Rectal smooth muscle tissue (tissue), 1 donor: ENCODE data around the gene BAIAP2L1.
A peak's percentile ranks its signal among the peaks of the same experiment; 100 is the strongest.

ENCODE experiments used
- H3K27ac ChIP-seq: one replicate; pipeline ENCODE4 v1.7.0; 2013; ENCODE audit warnings: low read depth, low read length, inconsistent platforms
- H3K27me3 ChIP-seq: one replicate; pipeline ENCODE4 v1.7.0; 2013; ENCODE audit warnings: low read length; ENCODE audit not compliant: control insufficient read depth, insufficient read depth
- H3K36me3 ChIP-seq: one replicate; pipeline ENCODE4 v1.7.0; 2013; ENCODE audit warnings: low read length; ENCODE audit not compliant: control insufficient read depth, insufficient read depth
- H3K4me1 ChIP-seq: one replicate; pipeline ENCODE4 v1.7.0; 2013; ENCODE audit warnings: low read length; ENCODE audit not compliant: control insufficient read depth, insufficient read depth
- H3K4me3 ChIP-seq: one replicate; pipeline ENCODE4 v1.7.0; 2013; ENCODE audit warnings: low read length
- H3K9ac ChIP-seq: one replicate; pipeline ENCODE4 v1.7.0; 2013; ENCODE audit warnings: low read length

BAIAP2L1 gene

DNA sequence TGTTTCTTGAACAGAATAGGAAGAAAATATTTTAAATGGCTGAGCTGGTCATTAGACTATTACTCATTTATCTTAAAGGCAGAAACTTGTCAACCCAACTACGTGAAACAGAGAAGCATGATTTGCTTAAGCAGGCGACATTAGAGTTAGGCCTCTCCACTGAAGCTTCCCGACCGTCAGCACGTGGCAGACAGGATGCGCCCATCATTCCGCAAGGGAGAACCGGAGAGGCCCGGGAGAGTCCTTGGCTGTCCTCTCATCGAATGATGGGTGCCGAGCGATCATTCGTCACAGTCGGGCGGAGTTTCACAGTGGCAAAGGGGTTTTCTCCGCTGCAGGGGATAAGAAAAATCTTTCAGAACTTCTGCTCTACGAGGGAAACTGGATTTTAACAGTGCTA is 107.6 kb downstream of the BAIAP2L1 start:
- peaks cover 28% of the 10 kb centered on the region for H3K36me3 ChIP-seq

DNA sequence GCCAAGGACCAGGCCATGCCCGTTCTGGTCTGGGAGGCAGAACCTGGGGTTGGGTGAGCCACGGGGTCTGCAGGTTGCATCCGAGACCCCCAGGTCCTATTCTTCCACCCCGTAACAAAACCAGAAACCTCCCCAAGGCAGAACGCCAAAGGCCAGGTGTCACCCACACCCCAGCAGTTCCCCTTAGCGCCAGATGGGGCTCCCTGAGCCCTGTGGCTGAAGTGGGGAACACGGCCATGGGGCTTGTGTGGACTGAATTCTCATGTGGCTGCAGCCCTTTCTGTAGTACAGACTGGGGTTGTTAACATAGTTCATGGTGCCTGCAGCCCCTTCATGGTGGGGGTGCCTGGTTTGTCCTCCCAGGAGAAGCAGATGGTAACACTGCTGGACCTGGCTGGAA is 109.2 kb downstream of the BAIAP2L1 start:
- H3K27ac ChIP-seq = no peak overlapping the region
- peaks cover 1% of the 10 kb centered on the region for H3K4me1 ChIP-seq
- H3K36me3 ChIP-seq = peaks cover 31% of the 10 kb centered on the region

More for the DNA sequence above, 107.6 kb downstream of the BAIAP2L1 start:
- Histone ChIP-seq H3K4me3 (no peak overlapping the region), H3K27me3 (no peaks in the 10 kb centered on the region), H3K4me1 (no peaks in the 10 kb centered on the region), H3K9ac (no peak overlapping the region), H3K27ac (no peak overlapping the region)

DNA sequence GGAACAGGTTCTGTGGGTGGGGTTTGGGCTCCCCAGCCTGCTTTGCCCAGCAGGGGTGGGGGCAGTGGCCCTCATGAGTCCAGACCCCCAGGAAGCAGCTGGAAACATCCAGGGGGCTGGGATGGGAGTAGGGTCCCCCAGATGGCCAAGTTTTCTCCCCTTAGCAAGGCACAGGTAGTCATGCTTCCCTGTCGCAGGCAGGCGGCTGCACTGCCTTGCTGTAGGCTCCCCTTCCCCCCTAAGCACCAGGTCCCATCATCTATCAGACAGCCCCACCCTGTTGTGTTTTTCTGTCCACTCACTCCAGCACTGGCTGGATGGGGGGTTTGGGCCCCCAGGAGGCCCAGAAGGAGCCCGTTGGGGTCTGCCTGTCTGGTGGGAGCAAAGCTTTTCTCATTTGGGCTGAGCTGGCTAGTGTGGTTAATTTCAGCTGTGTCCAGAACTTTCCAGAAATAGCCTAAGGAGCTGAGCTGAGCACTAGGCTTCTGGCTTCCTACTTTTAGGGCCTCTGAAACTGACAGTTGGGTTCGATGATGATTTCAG is 111.5 kb downstream of the BAIAP2L1 start:
- peaks cover 27% of the 10 kb centered on the region for H3K36me3 ChIP-seq

More for the DNA sequence above, 109.2 kb downstream of the BAIAP2L1 start:
- H3K4me3 ChIP-seq = no peak overlapping the region
- H3K9ac ChIP-seq = no peak overlapping the region
- no peaks in the 10 kb centered on the region for H3K27me3 ChIP-seq

DNA sequence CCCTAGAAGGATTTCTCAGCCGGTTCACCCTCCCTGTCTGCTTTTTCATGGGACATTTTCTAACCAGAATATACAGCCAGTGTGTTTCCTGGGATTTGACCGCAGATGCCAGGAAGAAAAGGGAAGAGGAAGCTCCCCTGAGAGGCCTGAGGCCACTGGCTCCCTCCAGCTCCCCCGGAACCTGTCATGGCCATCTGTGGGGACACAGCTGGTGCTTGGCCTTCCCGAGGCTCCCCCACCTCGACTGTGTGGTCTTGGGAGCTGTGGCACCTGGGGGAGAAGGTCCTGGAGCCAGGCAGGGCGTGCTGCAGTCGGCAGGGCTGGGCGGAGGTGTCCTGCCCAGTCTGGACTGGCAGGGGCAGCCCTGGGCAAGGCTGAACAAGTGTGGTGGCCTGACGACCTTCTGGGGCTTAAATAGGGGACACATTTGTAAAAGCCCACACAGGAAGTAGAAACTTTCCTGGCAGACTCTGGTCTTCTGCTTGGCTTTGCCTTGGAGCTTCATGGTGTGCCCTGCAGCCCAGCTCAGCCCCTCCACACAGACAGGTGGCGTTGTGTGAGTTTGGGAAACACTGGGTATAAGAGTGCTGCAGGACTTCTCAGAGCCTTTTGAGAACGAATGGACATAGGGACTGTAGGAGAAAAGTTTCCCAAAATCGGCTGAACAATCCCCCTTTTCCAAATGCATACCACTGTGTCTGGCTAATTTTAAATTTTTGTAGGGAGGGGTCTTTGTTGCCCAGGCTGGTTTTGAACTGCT is 112.6 kb downstream of the BAIAP2L1 start:
- Histone ChIP-seq H3K27ac (no peak overlapping the region), H3K4me3 (no peak overlapping the region), H3K36me3 (peaks cover 21% of the 10 kb centered on the region), H3K4me1 (peaks cover 29% of the 10 kb centered on the region), H3K27me3 (no peaks in the 10 kb centered on the region), H3K9ac (no peak overlapping the region)

More for the DNA sequence above, 111.5 kb downstream of the BAIAP2L1 start:
- H3K27me3 ChIP-seq = no peaks in the 10 kb centered on the region
- no peak overlapping the region for H3K9ac ChIP-seq
- no peak overlapping the region for H3K4me3 ChIP-seq
- H3K27ac ChIP-seq = no peak overlapping the region
- H3K4me1 ChIP-seq = peaks cover 23% of the 10 kb centered on the region

DNA sequence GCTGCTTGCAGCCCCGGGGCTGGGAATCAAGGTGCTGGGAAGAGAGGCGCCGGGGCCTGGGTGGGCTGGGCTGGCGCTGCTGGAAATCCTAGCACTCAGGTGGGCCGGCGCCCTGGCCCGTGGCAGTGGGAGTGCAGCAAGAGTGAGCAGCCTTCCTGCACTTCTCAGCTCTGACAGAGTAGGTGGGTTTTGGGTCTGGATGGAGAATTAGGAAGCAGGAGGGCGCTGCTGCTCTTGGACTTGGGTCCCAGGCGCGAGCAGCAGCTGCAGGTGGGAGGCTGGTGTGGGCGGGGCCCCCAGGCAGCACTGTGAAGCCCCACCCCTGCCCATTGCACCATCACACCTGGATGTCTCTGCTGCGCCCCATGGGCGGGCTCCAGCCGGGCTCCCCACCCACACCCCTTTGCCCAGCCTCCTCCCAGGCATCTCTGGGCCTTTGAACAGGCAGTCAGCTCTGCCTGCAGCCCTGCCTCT is 113.4 kb downstream of the BAIAP2L1 start:
- peaks cover 32% of the 10 kb centered on the region for H3K4me1 ChIP-seq
- no peak overlapping the region for H3K27ac ChIP-seq
- H3K36me3 ChIP-seq = peaks cover 19% of the 10 kb centered on the region
- no peak overlapping the region for H3K9ac ChIP-seq
- no peak overlapping the region for H3K4me3 ChIP-seq
- no peaks in the 10 kb centered on the region for H3K27me3 ChIP-seq

DNA sequence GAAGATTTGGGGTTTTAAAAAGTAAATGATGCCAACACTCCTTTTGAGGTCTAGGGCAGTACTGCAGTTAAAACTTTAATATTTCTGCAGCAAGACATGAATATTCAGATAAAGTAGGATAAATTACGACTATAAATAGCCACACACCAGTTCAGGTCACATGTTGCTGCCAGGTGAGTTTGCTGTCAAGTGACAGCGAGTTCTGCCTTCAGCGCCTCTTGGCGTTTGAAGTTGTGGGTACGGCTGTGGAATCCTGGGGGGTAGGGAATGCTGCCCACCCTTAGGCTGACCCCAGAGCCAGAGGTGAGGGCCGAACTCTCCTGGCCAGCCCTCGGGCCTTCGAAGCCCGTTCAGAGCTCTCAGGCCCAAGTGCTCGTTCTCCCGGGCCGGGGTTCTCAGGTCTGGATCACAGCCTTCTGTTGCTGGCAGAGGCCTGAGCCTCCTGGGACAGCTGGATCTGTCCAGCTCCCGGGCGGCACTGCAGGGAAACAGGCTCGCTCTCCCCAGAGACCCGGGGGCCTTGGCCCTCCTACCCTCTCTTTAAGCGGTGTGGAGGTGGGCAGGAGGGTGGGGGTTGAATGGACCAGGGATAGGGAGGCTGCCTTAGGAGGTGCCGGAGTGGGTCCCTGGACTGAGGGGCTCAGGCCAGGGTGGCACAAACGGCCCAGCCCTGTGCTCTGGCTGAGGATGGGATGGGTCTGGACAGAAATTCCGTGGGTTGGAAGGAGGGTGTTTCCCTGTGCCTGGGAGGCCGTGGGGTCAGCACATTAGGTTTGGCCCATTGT is 114.0 kb downstream of the BAIAP2L1 start:
- Histone ChIP-seq H3K4me3 (no peak overlapping the region), H3K27ac (no peak overlapping the region), H3K27me3 (no peaks in the 10 kb centered on the region), H3K9ac (no peak overlapping the region), H3K4me1 (peaks cover 34% of the 10 kb centered on the region), H3K36me3 (peaks cover 13% of the 10 kb centered on the region)

DNA sequence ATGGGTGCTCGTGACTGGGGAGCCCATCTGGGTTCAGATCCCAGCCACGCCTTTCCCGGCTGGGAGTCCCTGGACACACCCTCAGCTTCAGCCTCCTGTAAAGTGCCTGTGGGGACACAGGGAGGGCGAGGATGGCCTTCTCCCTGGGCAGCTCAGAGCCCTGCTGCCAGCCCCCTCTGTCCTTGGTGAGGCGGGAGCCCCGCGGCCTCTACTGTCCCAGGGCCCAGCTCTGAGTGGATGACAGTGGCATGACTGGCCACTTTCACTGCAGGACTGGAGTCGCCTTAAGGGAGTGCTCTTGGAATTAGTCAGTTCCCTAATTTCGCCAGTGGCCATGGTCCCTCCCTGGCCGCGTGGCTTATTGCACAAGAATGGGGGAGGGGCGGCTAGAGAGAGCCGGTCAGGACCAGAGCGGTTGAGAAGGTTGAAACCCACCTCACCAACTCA is 114.8 kb downstream of the BAIAP2L1 start:
- Histone ChIP-seq H3K9ac (no peak overlapping the region), H3K27ac (no peak overlapping the region), H3K27me3 (no peaks in the 10 kb centered on the region), H3K4me1 (peaks cover 34% of the 10 kb centered on the region), H3K4me3 (peak overlapping the region; percentile 75), H3K36me3 (peaks cover 8% of the 10 kb centered on the region)

DNA sequence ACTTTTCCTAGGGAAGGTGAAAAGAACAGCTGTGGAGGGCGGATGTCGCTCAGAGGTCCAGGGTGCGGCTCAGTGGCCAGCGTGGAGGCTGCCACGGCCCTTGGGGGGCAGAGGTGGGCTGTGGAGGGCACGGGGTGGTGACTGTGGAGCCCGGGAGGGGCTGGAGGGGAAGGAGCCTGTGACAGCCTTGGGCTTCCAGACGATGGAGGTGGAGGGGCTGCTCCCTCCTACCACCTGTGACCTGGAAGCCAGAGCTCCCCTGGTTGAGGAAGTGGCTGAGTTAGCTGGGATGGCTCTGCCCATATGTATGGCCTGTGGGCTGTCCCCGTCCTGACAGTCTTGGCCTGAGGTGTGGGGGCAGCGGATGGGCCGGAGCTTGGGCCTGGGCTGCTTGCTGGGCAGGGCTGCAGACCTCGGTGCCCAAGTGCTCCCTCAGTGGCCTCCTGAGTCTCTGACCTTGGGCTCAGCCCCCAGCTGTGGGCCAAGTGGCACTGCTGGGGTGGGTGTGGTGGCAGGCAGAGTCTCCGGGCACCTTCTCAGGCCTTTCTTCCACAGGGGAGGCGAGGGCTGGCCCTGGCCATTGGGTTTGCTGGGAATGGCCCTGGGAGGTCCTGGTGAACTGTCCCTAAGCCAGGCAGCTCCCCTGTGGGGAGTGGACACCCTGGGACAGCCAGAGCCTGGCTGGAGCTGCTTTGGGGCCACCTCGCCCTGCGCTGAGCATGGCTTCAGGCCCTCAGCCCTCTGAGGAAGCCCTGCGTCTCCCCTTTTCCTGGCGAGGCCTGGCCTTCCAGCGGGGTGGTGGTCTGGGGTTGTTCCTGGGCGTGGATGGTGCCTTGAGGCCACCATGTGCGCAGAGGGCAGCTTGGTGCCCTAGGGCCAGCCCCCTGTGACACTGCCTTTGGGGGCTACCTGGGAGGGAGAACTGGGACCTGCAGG is 115.5 kb downstream of the BAIAP2L1 start:
- no peak overlapping the region for H3K9ac ChIP-seq
- H3K27me3 ChIP-seq = no peaks in the 10 kb centered on the region
- peak overlapping the region; percentile 75 for H3K4me3 ChIP-seq
- peaks cover 34% of the 10 kb centered on the region for H3K4me1 ChIP-seq
- H3K27ac ChIP-seq = peak overlapping the region; percentile 51
- peaks cover 7% of the 10 kb centered on the region for H3K36me3 ChIP-seq

DNA sequence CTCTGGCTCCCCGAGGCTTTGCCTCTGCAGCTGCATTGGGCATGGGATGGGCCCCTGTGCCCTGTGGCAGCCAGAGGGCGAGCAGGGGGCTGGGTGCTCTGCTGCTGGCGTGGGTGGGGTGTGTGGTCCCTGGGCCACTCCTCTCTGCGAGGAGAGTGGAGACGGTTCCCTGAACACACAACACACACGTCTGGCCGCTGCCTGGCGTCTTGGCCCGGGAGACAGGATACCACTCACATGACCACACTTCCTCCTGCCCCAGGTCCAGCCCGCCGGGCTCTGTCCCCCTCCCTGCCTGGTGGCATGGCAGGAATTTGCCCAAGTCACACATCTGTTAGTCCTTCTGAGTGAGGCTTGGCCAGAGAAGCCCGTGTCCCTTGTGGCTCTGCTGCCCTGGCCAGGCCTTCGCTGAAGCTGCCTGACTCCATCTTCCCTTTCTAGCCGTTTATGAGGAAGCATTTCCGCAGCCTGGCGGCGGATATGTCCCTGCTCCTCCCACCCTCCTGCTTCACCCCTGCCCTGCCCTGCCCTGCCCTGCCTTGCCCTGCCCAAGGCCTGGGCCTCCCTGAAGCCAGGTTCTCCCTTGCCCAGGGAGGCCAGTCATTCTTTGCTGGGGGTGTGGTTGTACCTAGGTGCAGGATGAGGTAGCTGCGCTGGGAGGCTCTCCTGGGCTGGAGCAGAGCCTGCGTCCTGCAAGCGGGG is 116.4 kb downstream of the BAIAP2L1 start:
- Histone ChIP-seq H3K4me1 (peaks cover 34% of the 10 kb centered on the region), H3K4me3 (peak overlapping the region; percentile 75), H3K27ac (peak overlapping the region; percentile 57), H3K36me3 (peaks cover 7% of the 10 kb centered on the region), H3K27me3 (no peaks in the 10 kb centered on the region), H3K9ac (peak overlapping the region; percentile 14)

DNA sequence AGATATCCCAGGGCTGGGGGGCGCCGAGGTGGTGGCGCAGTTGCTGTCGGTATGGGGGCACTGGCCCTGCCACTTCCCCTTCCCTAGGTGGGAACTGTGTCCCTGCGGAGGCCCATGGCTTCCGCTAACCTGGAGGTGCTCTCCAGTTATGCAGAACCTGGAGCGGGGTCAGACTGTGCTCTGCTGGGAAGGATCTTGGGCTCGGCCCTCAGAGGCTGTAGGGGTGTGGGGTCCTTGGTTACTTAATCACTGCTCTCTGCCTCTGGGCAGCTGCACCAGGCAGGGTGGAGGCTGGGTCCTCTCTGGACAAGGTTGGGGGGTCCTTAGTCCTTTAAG is 117.0 kb downstream of the BAIAP2L1 start:
- H3K36me3 ChIP-seq = peaks cover 5% of the 10 kb centered on the region
- peak overlapping the region; percentile 14 for H3K9ac ChIP-seq
- no peaks in the 10 kb centered on the region for H3K27me3 ChIP-seq
- peak overlapping the region; percentile 57 for H3K27ac ChIP-seq
- peak overlapping the region; percentile 75 for H3K4me3 ChIP-seq
- peaks cover 34% of the 10 kb centered on the region for H3K4me1 ChIP-seq

DNA sequence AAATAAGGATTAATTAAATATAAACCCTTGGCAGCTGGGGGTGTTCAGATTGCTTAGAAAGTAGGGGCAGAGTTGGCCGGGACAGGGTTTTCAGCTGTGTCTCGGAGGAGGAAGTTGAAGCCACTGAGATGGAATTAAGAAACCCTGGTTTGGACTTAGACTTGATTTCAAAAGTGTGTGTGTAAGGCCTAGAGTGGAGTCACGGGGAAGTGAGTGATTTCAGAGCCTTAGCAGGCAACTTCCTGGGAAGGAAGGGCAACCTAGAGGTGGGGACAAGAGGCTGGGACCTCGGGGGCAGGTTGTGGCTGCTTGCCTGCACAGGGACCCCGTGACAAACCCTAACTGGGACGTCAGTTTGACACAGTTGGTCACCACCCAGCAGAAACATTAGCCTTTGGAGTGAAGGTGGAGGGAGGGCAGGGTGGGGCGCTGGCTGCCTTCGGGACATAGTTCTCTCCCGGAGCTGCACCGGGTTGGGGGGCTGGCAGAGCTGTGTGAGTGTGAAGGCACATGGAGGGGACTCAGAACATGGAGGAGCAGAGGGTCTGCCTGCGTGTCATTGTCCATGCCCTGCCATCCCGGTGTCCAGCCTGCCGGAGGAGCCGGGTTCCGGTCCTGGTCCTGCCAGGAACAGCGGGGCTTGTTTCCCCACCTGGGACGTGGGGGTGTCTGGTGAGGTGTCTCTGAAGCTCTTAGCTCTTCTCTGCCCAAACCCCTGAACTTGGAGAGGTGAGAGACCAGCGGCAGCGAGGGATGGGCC is 117.6 kb downstream of the BAIAP2L1 start:
- H3K9ac ChIP-seq = no peak overlapping the region
- H3K27me3 ChIP-seq = no peaks in the 10 kb centered on the region
- H3K27ac ChIP-seq = peak overlapping the region; percentile 57
- H3K4me3 ChIP-seq = peak overlapping the region; percentile 75
- H3K36me3 ChIP-seq = peaks cover 5% of the 10 kb centered on the region
- H3K4me1 ChIP-seq = peaks cover 34% of the 10 kb centered on the region
